KMS-11 (cell line): ENCODE data around the gene RCAN1.

Source experiments
- H2AFZ ChIP-seq: fragments of 200-600 bp; sonication (generic); 2 replicates; pipeline ENCODE4 v1.6.1; 2016; ENCODE audit warnings: antibody characterized with exemption, mixed run types, low read depth
- H3K27ac ChIP-seq: fragments of 200-600 bp; sonication (generic); 2 replicates; pipeline ENCODE4 v1.6.1; 2016; ENCODE audit warnings: mild to moderate bottlenecking, mixed run types
- H3K27me3 ChIP-seq: fragments of 200-600 bp; sonication (generic); 2 replicates; pipeline ENCODE4 v1.6.1; 2017; ENCODE audit warnings: mild to moderate bottlenecking, low read depth, mixed run types, moderate library complexity; ENCODE audit not compliant: insufficient read depth
- H3K36me3 ChIP-seq: fragments of 200-600 bp; sonication (generic); 2 replicates; pipeline ENCODE4 v1.6.1; 2017; ENCODE audit warnings: mild to moderate bottlenecking, mixed run types; ENCODE audit not compliant: insufficient read depth
- H3K4me1 ChIP-seq: fragments of 200-600 bp; sonication (generic); 2 replicates; pipeline ENCODE4 v1.6.1; 2016; ENCODE audit warnings: mild to moderate bottlenecking, low read depth, mixed run types; ENCODE audit not compliant: poor library complexity, severe bottlenecking
- H3K4me2 ChIP-seq: fragments of 200-600 bp; sonication (generic); 2 replicates; pipeline ENCODE4 v1.7.0; 2016; ENCODE audit warnings: mild to moderate bottlenecking, mixed run types
- H3K4me3 ChIP-seq: fragments of 200-600 bp; sonication (generic); IDR thresholded peaks from 2 replicates; pipeline ENCODE4 v1.6.1; 2017; ENCODE audit warnings: low read depth, low read length, mixed read lengths; ENCODE audit not compliant: insufficient read depth
- H3K79me2 ChIP-seq: fragments of 200-600 bp; sonication (generic); 2 replicates; pipeline ENCODE4 v1.6.1; 2016; ENCODE audit warnings: low read depth, mixed run types; ENCODE audit not compliant: insufficient read depth
- H3K9ac ChIP-seq: fragments of 200-600 bp; sonication (generic); 2 replicates; pipeline ENCODE4 v1.6.1; 2016; ENCODE audit warnings: mild to moderate bottlenecking, mixed run types
- H4K20me1 ChIP-seq: fragments of 200-600 bp; sonication (generic); 2 replicates; pipeline ENCODE4 v1.6.1; 2016; ENCODE audit warnings: mild to moderate bottlenecking, mixed run types; ENCODE audit not compliant: insufficient read depth
- TF ChIP-seq, protein P1 (sequence below): fragments of 200-600 bp; sonication (generic); conservative IDR thresholded peaks from 2 replicates; pipeline ENCODE4 v1.6.1; 2017; ENCODE audit warnings: low read depth, mild to moderate bottlenecking, antibody characterized with exemption, low read length, moderate library complexity, mixed read lengths

The RCAN1 gene

DNA sequence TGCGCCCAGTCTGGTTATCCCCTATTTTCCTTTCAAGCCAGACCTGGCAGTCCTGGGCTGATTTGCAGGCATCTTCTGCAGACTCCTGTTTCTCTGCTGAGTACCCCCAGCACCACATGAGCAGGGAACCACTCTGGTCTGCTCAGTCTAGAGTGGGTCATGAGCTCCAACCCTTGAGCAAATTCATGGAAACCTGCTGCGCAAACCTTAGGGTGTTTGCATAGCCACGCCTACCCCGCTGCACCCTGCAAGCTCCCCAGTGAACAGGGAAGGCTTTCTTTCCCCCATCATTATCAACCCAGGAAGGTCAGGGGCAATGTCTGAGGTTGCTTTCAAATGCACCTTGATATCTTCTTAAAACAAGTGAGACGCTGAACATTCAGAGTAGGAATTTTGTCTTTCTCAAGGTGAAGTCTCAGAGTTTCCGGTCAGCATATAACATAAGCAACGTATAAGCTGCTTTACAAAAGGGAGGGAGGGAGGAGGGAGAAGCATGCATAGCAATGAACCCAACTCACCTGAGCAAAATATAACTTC is 91.8 kb downstream of the RCAN1 start:
- peaks cover 37% of the 10 kb centered on the region for H3K4me1 ChIP-seq
- H3K4me3 ChIP-seq, result no peak overlapping the region
- H3K36me3 ChIP-seq, result no peaks in the 10 kb centered on the region; the same call in 1 of the 2 replicates
- no peak overlapping the region for H3K27ac ChIP-seq
- H2AFZ ChIP-seq, result no peak overlapping the region
- H4K20me1 ChIP-seq, result no peaks in the 10 kb centered on the region
- no peak overlapping the region for H3K9ac ChIP-seq
- TF ChIP-seq, protein P1, sequence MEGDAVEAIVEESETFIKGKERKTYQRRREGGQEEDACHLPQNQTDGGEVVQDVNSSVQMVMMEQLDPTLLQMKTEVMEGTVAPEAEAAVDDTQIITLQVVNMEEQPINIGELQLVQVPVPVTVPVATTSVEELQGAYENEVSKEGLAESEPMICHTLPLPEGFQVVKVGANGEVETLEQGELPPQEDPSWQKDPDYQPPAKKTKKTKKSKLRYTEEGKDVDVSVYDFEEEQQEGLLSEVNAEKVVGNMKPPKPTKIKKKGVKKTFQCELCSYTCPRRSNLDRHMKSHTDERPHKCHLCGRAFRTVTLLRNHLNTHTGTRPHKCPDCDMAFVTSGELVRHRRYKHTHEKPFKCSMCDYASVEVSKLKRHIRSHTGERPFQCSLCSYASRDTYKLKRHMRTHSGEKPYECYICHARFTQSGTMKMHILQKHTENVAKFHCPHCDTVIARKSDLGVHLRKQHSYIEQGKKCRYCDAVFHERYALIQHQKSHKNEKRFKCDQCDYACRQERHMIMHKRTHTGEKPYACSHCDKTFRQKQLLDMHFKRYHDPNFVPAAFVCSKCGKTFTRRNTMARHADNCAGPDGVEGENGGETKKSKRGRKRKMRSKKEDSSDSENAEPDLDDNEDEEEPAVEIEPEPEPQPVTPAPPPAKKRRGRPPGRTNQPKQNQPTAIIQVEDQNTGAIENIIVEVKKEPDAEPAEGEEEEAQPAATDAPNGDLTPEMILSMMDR, result no peak
- H3K4me2 ChIP-seq, result no peak overlapping the region
- no peaks in the 10 kb centered on the region for H3K79me2 ChIP-seq
- no peaks in the 10 kb centered on the region for H3K27me3 ChIP-seq

DNA sequence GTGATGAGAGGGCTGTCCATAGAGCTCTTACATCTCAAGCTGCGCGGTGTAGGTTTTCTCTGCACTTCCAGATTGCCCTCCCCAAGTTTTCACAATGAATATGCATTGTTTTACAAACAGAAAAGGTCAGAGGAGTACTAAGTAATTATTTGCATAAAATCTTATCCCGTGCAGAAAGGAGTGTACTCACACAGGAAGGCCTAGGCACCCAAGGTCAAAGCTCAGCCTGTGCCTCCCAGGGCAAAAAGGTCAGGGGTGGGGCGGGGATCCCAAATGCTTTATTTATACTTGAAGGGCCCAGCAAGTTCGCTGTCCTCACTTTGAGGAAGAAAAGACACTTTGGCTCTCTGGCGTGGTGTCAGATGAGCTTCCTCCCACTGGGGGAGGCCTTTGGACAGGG is 92.6 kb downstream of the RCAN1 start:
- Histone ChIP-seq H3K4me2 (no peak overlapping the region), H3K4me3 (no peak overlapping the region), H4K20me1 (no peaks in the 10 kb centered on the region), H3K27me3 (no peaks in the 10 kb centered on the region), H3K79me2 (no peaks in the 10 kb centered on the region), H2AFZ (no peak overlapping the region), H3K4me1 (peaks cover 29% of the 10 kb centered on the region), H3K27ac (no peak overlapping the region), H3K9ac (no peak overlapping the region), H3K36me3 (no peaks in the 10 kb centered on the region; the same call in 1 of the 2 replicates)
- TF ChIP-seq, protein P1, result no peak

DNA sequence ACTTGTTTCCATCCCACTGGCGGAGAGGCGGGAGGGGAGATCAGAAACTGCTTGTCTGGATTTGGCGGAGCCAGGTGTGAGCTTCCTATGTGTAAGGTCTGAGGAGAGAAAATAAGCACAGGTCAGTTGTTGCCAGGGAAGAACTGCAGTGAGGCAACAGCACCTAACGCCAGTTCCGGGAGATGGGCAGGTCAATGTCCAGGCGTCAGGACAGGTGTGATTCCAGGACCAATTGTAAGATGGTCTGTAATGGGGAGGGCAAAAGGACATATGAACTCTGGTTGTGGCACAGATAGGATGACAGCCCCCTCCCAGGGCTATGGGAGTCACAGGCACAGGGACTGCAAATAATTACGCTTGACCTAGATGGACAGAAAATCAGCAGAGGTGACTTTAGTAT is 93.4 kb downstream of the RCAN1 start:
- no peak overlapping the region for H3K9ac ChIP-seq
- H3K4me1 ChIP-seq, result peaks cover 21% of the 10 kb centered on the region
- H3K4me2 ChIP-seq, result no peak overlapping the region
- no peak overlapping the region for H3K4me3 ChIP-seq
- H3K79me2 ChIP-seq, result no peaks in the 10 kb centered on the region
- H3K27ac ChIP-seq, result no peak overlapping the region
- no peaks in the 10 kb centered on the region for H4K20me1 ChIP-seq
- H3K36me3 ChIP-seq, result no peaks in the 10 kb centered on the region; the same call in 1 of the 2 replicates
- H3K27me3 ChIP-seq, result no peaks in the 10 kb centered on the region
- TF ChIP-seq, protein P1, result no peak
- H2AFZ ChIP-seq, result no peak overlapping the region

DNA sequence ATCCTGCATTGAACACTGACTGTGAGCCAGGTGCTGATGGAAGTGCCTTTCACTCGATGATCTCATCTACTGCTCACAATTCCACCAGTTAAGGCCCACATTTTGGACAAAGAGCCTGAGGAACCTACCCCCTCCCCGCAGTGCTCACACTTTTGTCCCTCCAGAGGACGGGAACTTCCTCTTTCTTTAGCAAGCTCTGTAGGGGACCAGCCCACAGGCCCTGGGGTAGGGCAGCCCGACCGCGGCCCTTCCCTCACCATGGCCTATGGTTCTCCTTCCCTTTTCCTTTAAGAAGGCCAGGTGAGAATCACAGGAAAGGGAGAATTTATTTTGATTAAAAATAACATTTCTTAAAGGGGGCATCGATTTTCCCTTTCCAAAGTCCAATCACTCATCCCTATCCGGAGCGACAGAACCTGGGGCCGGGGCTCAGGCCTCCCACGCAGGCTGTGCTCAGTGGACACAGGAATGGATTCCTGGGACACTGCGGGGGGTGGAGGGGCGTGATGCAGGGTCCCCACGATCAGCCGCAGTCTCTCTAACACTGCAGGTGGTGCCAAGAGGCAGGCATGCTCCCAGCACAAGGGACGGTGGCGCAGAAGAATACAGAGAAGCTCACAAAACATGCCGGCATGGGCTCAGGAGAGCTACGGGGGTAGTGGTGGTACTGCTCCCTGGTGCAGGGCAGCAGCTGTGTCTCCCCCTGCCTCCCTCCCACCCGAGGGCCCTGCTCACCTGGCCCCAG is 94.0 kb downstream of the RCAN1 start:
- no peaks in the 10 kb centered on the region; the same call in 1 of the 2 replicates for H3K36me3 ChIP-seq
- H3K79me2 ChIP-seq, result no peaks in the 10 kb centered on the region
- no peaks in the 10 kb centered on the region for H4K20me1 ChIP-seq
- TF ChIP-seq, protein P1, result no peak
- H3K4me2 ChIP-seq, result no peak overlapping the region
- no peak overlapping the region for H3K9ac ChIP-seq
- H2AFZ ChIP-seq, result no peak overlapping the region
- no peak overlapping the region for H3K4me3 ChIP-seq
- H3K27ac ChIP-seq, result no peak overlapping the region; the same call in 1 of the 2 replicates
- H3K4me1 ChIP-seq, result peaks cover 15% of the 10 kb centered on the region
- H3K27me3 ChIP-seq, result no peaks in the 10 kb centered on the region
